Measurements from ENCODE around the gene SPATS2L.

The SPATS2L gene

DNA sequence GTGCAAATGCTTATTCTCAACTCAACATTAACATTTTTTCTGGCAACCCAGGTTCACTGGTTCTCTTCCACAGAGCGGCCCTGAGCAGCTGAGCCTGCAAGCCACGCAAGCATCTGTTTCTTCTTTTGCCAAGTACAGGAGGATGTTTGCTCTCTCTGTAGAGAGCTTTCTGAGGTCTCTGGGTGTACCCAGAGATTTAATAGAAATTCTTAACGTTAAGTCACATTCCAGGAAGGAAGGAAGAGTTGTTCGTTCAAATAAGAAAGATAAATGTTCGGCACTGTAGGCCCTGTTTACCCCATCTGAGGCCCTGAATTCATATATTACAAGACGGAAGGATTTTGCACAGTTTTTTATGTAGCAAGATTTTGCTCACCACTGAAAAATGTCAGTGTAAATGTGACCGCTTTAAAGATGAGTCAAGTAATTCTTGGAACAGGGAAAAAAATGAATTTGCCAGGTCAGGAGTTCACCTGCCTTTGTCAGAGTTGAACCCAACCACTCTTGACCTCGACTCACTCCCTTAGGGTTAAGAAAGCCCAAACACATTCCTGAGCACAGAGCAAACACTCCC lies 173.3 kb downstream of the SPATS2L start:
- Histone ChIP-seq H3K27ac (no peak overlapping the region), H3K4me3 (ENCODE audit: low read depth, low read length) (no peak overlapping the region), H3K27me3 (ENCODE audit: insufficient read depth, low read depth, severe bottlenecking) (no peaks in the 10 kb centered on the region), H3K9me3 (ENCODE audit: severe bottlenecking) (no peaks in the 10 kb centered on the region), H3K36me3 (no peaks in the 10 kb centered on the region; the same call in 1 of the 2 replicates)
- DNase-seq: no peak
- TF ChIP-seq CTCF (IDR thresholded peaks at IDR 0.05; ENCODE audit: low read depth, low read length): no peak

DNA sequence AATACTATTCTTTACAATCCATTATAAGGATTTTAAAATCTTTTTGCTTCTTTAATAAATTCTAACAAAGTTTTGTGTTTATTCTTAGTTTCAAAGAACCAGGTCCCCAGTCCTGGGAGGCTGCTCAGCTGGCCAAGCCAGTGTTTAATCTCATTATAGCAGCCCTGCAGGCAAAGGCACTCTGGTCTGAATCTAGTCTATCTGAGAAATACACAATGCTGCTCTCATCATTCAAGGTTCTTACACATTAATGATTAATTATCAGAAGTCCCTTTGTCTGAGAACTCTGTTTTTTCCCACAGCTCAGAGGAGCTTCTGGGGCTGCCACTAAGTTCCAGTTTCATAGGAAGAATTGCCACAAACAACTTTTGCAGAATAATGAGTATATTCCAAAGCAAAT lies 175.7 kb downstream of the SPATS2L start:
- Histone ChIP-seq H3K27ac (no peak overlapping the region), H3K9me3 (ENCODE audit: severe bottlenecking) (no peaks in the 10 kb centered on the region), H3K27me3 (ENCODE audit: insufficient read depth, low read depth, severe bottlenecking) (no peaks in the 10 kb centered on the region), H3K36me3 (no peaks in the 10 kb centered on the region; the same call in 1 of the 2 replicates), H3K4me3 (ENCODE audit: low read depth, low read length) (no peak overlapping the region)
- TF ChIP-seq CTCF (IDR thresholded peaks at IDR 0.05; ENCODE audit: low read depth, low read length): no peak
- peak; percentile 19 for DNase-seq

DNA sequence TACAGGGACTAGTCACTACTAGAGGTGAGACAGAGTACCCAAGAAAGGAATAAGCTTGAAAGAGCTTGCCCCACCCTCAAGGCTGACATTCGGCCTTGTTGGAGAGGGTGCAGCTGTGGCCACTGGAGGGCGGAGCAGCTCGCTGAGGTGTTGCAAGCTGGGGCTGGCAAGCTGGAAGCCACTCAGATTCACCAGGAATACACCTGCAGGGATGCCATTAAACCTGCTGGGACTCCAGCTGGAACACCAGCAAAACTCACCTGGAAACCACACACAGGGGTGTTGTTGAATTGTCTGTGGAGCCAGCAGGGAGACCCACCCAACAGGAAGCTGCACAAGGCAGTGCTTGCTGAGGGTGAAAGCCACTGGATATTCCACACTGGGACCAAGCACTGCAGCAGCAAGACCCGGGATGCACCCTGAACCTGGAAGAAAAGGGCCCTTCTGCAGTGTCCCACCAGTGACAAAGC lies 177.3 kb downstream of the SPATS2L start:
- no peaks in the 10 kb centered on the region; the same call in 1 of the 2 replicates for H3K36me3 ChIP-seq
- H3K27me3 ChIP-seq (ENCODE audit: insufficient read depth, low read depth, severe bottlenecking): no peaks in the 10 kb centered on the region
- peak; percentile 78 for DNase-seq
- peak; percentile 89 for TF ChIP-seq CTCF (IDR thresholded peaks at IDR 0.05; ENCODE audit: low read depth, low read length)
- no peak overlapping the region for H3K4me3 ChIP-seq (ENCODE audit: low read depth, low read length)
- no peaks in the 10 kb centered on the region for H3K9me3 ChIP-seq (ENCODE audit: severe bottlenecking)
- H3K27ac ChIP-seq: no peak overlapping the region

GRCh38 chr2:200484934-200485333 lies 178.4 kb downstream of the SPATS2L start:
- Histone ChIP-seq H3K4me3 (ENCODE audit: low read depth, low read length) (no peak overlapping the region), H3K36me3 (no peaks in the 10 kb centered on the region), H3K9me3 (ENCODE audit: severe bottlenecking) (no peaks in the 10 kb centered on the region), H3K27ac (no peak overlapping the region), H3K27me3 (ENCODE audit: insufficient read depth, low read depth, severe bottlenecking) (no peaks in the 10 kb centered on the region)
- DNase-seq: no peak
- no peak for TF ChIP-seq CTCF (IDR thresholded peaks at IDR 0.05; ENCODE audit: low read depth, low read length)

DNA sequence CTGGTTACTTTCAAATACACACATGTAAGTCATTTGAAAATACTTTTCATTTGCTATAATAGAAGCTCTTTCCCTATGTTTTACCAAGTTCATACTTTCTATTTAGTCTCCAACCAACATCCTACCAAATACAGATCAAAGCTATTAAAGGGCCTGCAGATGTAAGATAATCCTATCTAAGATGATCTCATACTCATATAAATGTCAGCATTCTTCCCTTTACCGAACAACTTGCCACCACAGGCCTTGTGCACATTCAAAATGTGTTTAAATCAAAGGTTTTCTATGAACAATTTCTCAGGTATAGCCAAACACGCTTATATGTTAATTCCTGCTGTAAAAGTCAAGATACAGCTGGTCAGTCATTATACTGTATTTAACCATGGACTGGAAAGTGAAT lies 180.0 kb downstream of the SPATS2L start:
- no peaks in the 10 kb centered on the region for H3K9me3 ChIP-seq (ENCODE audit: severe bottlenecking)
- TF ChIP-seq CTCF (IDR thresholded peaks at IDR 0.05; ENCODE audit: low read depth, low read length): no peak
- H3K27ac ChIP-seq: no peak overlapping the region
- DNase-seq: no peak
- peaks cover 2% of the 10 kb centered on the region; the same call in 1 of the 2 replicates for H3K36me3 ChIP-seq
- no peak overlapping the region for H3K4me3 ChIP-seq (ENCODE audit: low read depth, low read length)
- H3K27me3 ChIP-seq (ENCODE audit: insufficient read depth, low read depth, severe bottlenecking): no peaks in the 10 kb centered on the region

- Histone ChIP-seq H3K4me3 (ENCODE audit: low read depth, low read length) (no peak overlapping the region), H3K36me3 (peaks cover 2% of the 10 kb centered on the region; the same call in 1 of the 2 replicates), H3K27me3 (ENCODE audit: insufficient read depth, low read depth, severe bottlenecking) (no peaks in the 10 kb centered on the region), H3K27ac (no peak overlapping the region), H3K9me3 (ENCODE audit: severe bottlenecking) (no peaks in the 10 kb centered on the region)
- no peak for TF ChIP-seq CTCF (IDR thresholded peaks at IDR 0.05; ENCODE audit: low read depth, low read length)
- DNase-seq: no peak
These were observed 181.7 kb downstream of the SPATS2L start for GRCh38 chr2:200488169-200488568.

All from WERI-Rb-1 (cell line).